A673 (cell line): ENCODE data around the gene SLC26A8. TPM values are rescaled to one million over a fixed set of nuclear protein-coding genes. Genes with fewer than 3 reads are reported as not detected.
"Not testable (repeated sequence)": the region's sequence is repeated elsewhere in the genome, so short reads cannot be mapped to it uniquely, and the experiment has no call there.

Experiments
- BruUV-seq: library from RNA; stranded (reverse); fragments of 400-500 nt; replicated peaks from 2 replicates; lab custom pipeline; 2021; lab: Mats Ljungman, UMichigan
- CTCF ChIA-PET: fragments of 300-600 bp; sonication (Branson Sonifier 250); formaldehyde crosslinking; loops from one replicate; lab custom pipeline; 2022; ENCODE audit warnings: antibody characterized with exemption; lab: Charles Lee
- POLR2A ChIA-PET: fragments of 300-600 bp; sonication (Branson Sonifier 250); formaldehyde crosslinking; loops from one replicate; lab custom pipeline; 2022; ENCODE audit warnings: antibody characterized with exemption; ENCODE audit not compliant: low non-redundant PET; lab: Charles Lee
- DNase-seq: peaks from one replicate; pipeline ENCODE4 v3.0.0-alpha.2; 2015; ENCODE audit warnings: low spot score
- H3K27ac ChIP-seq: fragments of 200-600 bp; sonication (generic); 2 replicates; pipeline ENCODE4 v1.5.1; 2016; ENCODE audit warnings: mixed run types, low read depth, mild to moderate bottlenecking, mixed read lengths, antibody characterized with exemption, low read length; ENCODE audit not compliant: poor library complexity, severe bottlenecking
- H3K27me3 ChIP-seq: fragments of 200-600 bp; sonication (generic); replicated peaks from 2 replicates; pipeline ENCODE4 v1.6.1; 2017; ENCODE audit warnings: mixed run types, low read depth, mild to moderate bottlenecking, mixed read lengths, antibody characterized with exemption, low read length; ENCODE audit not compliant: insufficient read depth, poor library complexity
- H3K36me3 ChIP-seq: fragments of 200-600 bp; sonication (generic); 2 replicates; pipeline ENCODE4 v1.6.1; 2016; ENCODE audit warnings: mixed run types, mild to moderate bottlenecking, mixed read lengths, antibody characterized with exemption, low read length; ENCODE audit not compliant: insufficient read depth, poor library complexity, severe bottlenecking
- H3K4me1 ChIP-seq: fragments of 200-600 bp; sonication (generic); 2 replicates; pipeline ENCODE4 v1.6.1; 2017; ENCODE audit warnings: mixed run types, mild to moderate bottlenecking, mixed read lengths, antibody characterized with exemption, low read length; ENCODE audit not compliant: insufficient read depth, poor library complexity, severe bottlenecking
- H3K4me3 ChIP-seq: fragments of 200-600 bp; sonication (generic); 2 replicates; pipeline ENCODE4 v1.5.1; 2016; ENCODE audit warnings: low read depth, mixed run types, mild to moderate bottlenecking, mixed read lengths, low read length; ENCODE audit not compliant: poor library complexity, severe bottlenecking
- H3K9me3 ChIP-seq: fragments of 200-600 bp; sonication (generic); 2 replicates; pipeline ENCODE4 v1.6.1; 2016; ENCODE audit warnings: mixed run types, low read depth, mild to moderate bottlenecking, mixed read lengths, antibody characterized with exemption, low read length; ENCODE audit not compliant: poor library complexity, severe bottlenecking
- CTCF ChIP-seq: fragments of 300-800, 200-600 bp; sonication (generic); conservative IDR thresholded peaks from 2 replicates; pipeline ENCODE4 v1.5.1; 2017; ENCODE audit warnings: low read depth, mild to moderate bottlenecking, antibody characterized with exemption, low read length, moderate library complexity, mixed read lengths
- EZH2 ChIP-seq: fragments of 200-600 bp; sonication (generic); IDR thresholded peaks from 2 replicates; pipeline ENCODE4 v1.6.1; 2017; ENCODE audit warnings: borderline replicate concordance, low read depth, mild to moderate bottlenecking, mixed read lengths, antibody characterized with exemption, low read length; ENCODE audit not compliant: poor library complexity, severe bottlenecking
- intact Hi-C: fragments of 100-400 bp; cut with micrococcal nuclease; formaldehyde crosslinking; loops from one replicate; pipeline ENCODE4 v1.10.0; 2022; ENCODE audit not compliant: unreplicated experiment
- total RNA-seq: library from RNA; stranded (reverse); gene quantifications from 2 replicates; pipeline ENCODE4 v1.2.3, GENCODE V29; 2021

The SLC26A8 gene
- total RNA-seq, 1 experiment from 2014 or later, result not detected

- POLR2A ChIA-PET, result no interaction called here
- Histone ChIP-seq H3K36me3 (peaks cover 43% of the 10 kb centered on the region), H3K9me3 (peaks cover 3% of the 10 kb centered on the region), H3K4me1 (peaks cover 7% of the 10 kb centered on the region), H3K4me3 (no peak overlapping the region), H3K27me3 (no peaks in the 10 kb centered on the region), H3K27ac (no peak overlapping the region)
- CTCF ChIA-PET, result no interaction called here
- BruUV-seq, result no TSS peak
- DNase-seq, result no peak
- TF ChIP-seq EZH2 (no peak), CTCF (no peak)
- intact Hi-C loops, result no loop called here
These were observed 108.4 kb downstream of the SLC26A8 start for GRCh38 chr6:35916056-35916455.

- no peaks in the 10 kb centered on the region for H3K27me3 ChIP-seq
- intact Hi-C loops, result no loop called here
- no TSS peak for BruUV-seq
- TF ChIP-seq CTCF, result no peak
- TF ChIP-seq EZH2, result no peak
- H3K9me3 ChIP-seq, result peaks cover 18% of the 10 kb centered on the region
- H3K36me3 ChIP-seq, result peaks cover 58% of the 10 kb centered on the region
- H3K4me1 ChIP-seq, result peaks cover 7% of the 10 kb centered on the region
- no peak overlapping the region for H3K4me3 ChIP-seq
- no peak for DNase-seq
- CTCF ChIA-PET, result no interaction called here
- POLR2A ChIA-PET, result no interaction called here
- H3K27ac ChIP-seq, result no peak overlapping the region
These were observed 109.9 kb downstream of the SLC26A8 start for GRCh38 chr6:35914536-35914935.

- Histone ChIP-seq H3K27ac (no peak overlapping the region), H3K4me3 (no peak overlapping the region), H3K4me1 (no peaks in the 10 kb centered on the region), H3K36me3 (peaks cover 65% of the 10 kb centered on the region), H3K27me3 (no peaks in the 10 kb centered on the region), H3K9me3 (peaks cover 28% of the 10 kb centered on the region)
- ChIA-PET POLR2A (no interaction called here), CTCF (no interaction called here)
- intact Hi-C loops, result no loop called here
- BruUV-seq, result no TSS peak
- TF ChIP-seq EZH2 (no peak), CTCF (no peak)
- DNase-seq, result no peak
These were observed 112.4 kb downstream of the SLC26A8 start for GRCh38 chr6:35911871-35912653.

GRCh38 chr6:35909571-35909970 is 114.9 kb downstream of the SLC26A8 start:
- not testable (repeated sequence) for H3K4me1 ChIP-seq
- H3K36me3 ChIP-seq, result peaks cover 55% of the 10 kb centered on the region

GRCh38 chr6:35908753-35909401 is 115.6 kb downstream of the SLC26A8 start:
- DNase-seq, H3K27ac ChIP-seq, BruUV-seq, POLR2A ChIA-PET, H3K27me3 ChIP-seq, intact Hi-C loops, H3K4me1 ChIP-seq, H3K4me3 ChIP-seq, CTCF ChIA-PET: not testable (repeated sequence)
- Histone ChIP-seq H3K36me3 (peaks cover 55% of the 10 kb centered on the region), H3K9me3 (peaks cover 28% of the 10 kb centered on the region)

More at GRCh38 chr6:35909571-35909970, 114.9 kb downstream of the SLC26A8 start:
- BruUV-seq, DNase-seq, H3K27ac ChIP-seq, H3K4me3 ChIP-seq, CTCF ChIA-PET, H3K27me3 ChIP-seq, POLR2A ChIA-PET, intact Hi-C loops: not testable (repeated sequence)
- peaks cover 28% of the 10 kb centered on the region for H3K9me3 ChIP-seq
